ENCODE data around the gene UST. TPM values are rescaled to one million over a fixed set of nuclear protein-coding genes. Genes with fewer than 3 reads are reported as not detected.
A peak's percentile ranks its signal among the peaks of the same experiment; 100 is the strongest.

Gene UST
- total and polyA plus RNA-seq, 9 of the 15 experiments (the other 6 are each of a cell fraction or from before 2014, with no cell fraction given): 0.04 to 0.10 TPM; not detected in 7

GRCh38 chr6:149045404-149045803 is 298.6 kb downstream of the UST start:
- Histone ChIP-seq H3K9me1 (ENCODE audit: control insufficient read depth, insufficient read depth, low read length) (no peaks in the 10 kb centered on the region), H2AFZ (ENCODE audit: low read depth, low read length) (no peak overlapping the region), H3K27ac (ENCODE audit: extremely low read depth, low read depth, low read length) (no peak overlapping the region), H3K4me1 (replicated peaks in 1 of 2; ENCODE audit: control insufficient read depth in 2 of 2, insufficient read depth in 2 of 2, low read length in 2 of 2) (no peaks in the 10 kb centered on the region), H3K27me3 (ENCODE audit: control insufficient read depth in 2 of 2, insufficient read depth in 2 of 2, low read length in 2 of 2) (peaks cover 10 to 16% of the 10 kb centered on the region in 2 experiments; a peak in 3 of 5 replicates), H3K4me2 (ENCODE audit: insufficient read depth, low read length) (no peak overlapping the region), H3K4me3 (no peak overlapping the region), H3K79me2 (ENCODE audit: control insufficient read depth, insufficient read depth, low read length) (no peaks in the 10 kb centered on the region), H4K20me1 (replicated peaks; ENCODE audit: control insufficient read depth, insufficient read depth, low read length) (no peaks in the 10 kb centered on the region), H3K36me3 (ENCODE audit: control insufficient read depth, insufficient read depth, low read length) (no peaks in the 10 kb centered on the region), H3K9me3 (replicated peaks; ENCODE audit: control insufficient read depth, insufficient read depth, low read depth, low read length) (no peaks in the 10 kb centered on the region), H3K9ac (ENCODE audit: insufficient read depth in 1 of 2, low read depth in 2 of 2, low read length in 2 of 2) (no peak overlapping the region)
- no TSS peak for BruUV-seq (replicated peaks)
- in situ Hi-C loops (cut with MboI): loop anchor here (25.0 kb wide), 1 partner anchor 867 kb away; the partner anchor contains the start of gene RAET1G
- 0% methylated on average over 2 of the region's 2 CpGs for WGBS (ENCODE audit: insufficient coverage, low coverage, missing lambda C conversion rate)
- peak; percentile 47; the same call in 2 of the 3 replicates for ATAC-seq
- ChIA-PET POLR2A (interaction anchor here (0.5 to 1.3 kb wide), 2 partner anchors 73 to 277 kb away, joined by 3 read pairs; no protein-coding TSS in a partner anchor), CTCF (ENCODE audit: low intra/inter-chr PET ratio) (no interaction called here)
- TF ChIP-seq GMEB1 (CRISPR knock-in tag; IDR thresholded peaks at IDR 0.05) (no peak), ZC3H4 (CRISPR knock-in tag; IDR thresholded peaks at IDR 0.05; ENCODE audit: borderline replicate concordance) (no peak), TSHZ1 (CRISPR knock-in tag; IDR thresholded peaks at IDR 0.05) (no peak), ZNF140 (CRISPR knock-in tag; IDR thresholded peaks at IDR 0.05) (no peak)
- intact Hi-C loops (cut with micrococcal nuclease): loop anchor here (1.0 to 5.0 kb wide), 2 partner anchors 117 to 472 kb away; no protein-coding TSS in a partner anchor
- no peak for DNase-seq (ENCODE audit: extremely low read depth in 1 of 4, low spot score in 3 of 4)
- FAIRE-seq: no peak
